Erythroblast (primary cell): Measurements from ENCODE around the gene SPDYC.

Source experiments
- GATA1 ChIP-seq: IDR thresholded peaks from 2 replicates; pipeline ENCODE4 v1.6.1; 2011; ENCODE audit warnings: low read depth, mild to moderate bottlenecking, control low read depth, low read length, moderate library complexity
- POLR2A ChIP-seq: IDR thresholded peaks from 2 replicates; pipeline ENCODE4 v1.6.1; 2011; ENCODE audit warnings: mild to moderate bottlenecking, low read length

DNA sequence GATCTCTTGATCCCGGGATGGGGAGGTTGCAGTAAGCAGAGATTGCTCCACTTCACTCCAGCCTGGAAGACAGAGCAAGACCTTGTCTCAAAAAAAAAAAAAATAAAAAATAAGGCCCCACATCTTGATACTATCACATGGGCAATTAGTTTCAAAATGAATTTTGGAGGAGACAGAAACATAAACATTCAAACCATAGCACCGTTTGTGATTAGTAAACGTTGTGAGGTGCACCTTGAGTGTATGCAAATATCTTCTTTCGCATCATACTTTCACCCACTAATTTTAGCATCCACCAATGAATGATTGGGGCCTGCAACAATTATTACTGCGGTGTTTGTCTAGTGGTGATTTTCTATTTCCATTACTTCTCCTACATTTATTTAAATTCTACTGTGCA is 11.0 kb upstream of the SPDYC start:
- TF ChIP-seq POLR2A (no peak), GATA1 (no peak)
